H9 (cell line): ENCODE data around the gene ZNRF4. TPM values are rescaled to one million over a fixed set of nuclear protein-coding genes. Genes with fewer than 3 reads are reported as not detected.

Experiments used
- DNase-seq: peaks from one replicate; pipeline ENCODE4 v3.0.0-alpha.2; 2017
- H2AFZ ChIP-seq: one replicate; pipeline ENCODE4 v1.6.1; 2013; ENCODE audit warnings: mild to moderate bottlenecking, low read length, control low read depth, moderate library complexity
- H2AK5ac ChIP-seq: 2 replicates; pipeline ENCODE4 v1.6.1; 2013; ENCODE audit warnings: low read length, control low read depth, mixed read lengths; ENCODE audit not compliant: insufficient read length
- H2BK120ac ChIP-seq: one replicate; pipeline ENCODE4 v1.6.1; 2013; ENCODE audit warnings: low read depth, mild to moderate bottlenecking, low read length, control low read depth, inconsistent platforms; ENCODE audit not compliant: poor library complexity, severe bottlenecking
- H2BK12ac ChIP-seq: 2 replicates; pipeline ENCODE4 v1.6.1; 2013; ENCODE audit warnings: low read length, control low read depth, mixed read lengths, low read depth; ENCODE audit not compliant: insufficient read length
- H2BK15ac ChIP-seq: 2 replicates; pipeline ENCODE4 v1.6.1; 2013; ENCODE audit warnings: low read depth, low read length, control low read depth
- H2BK20ac ChIP-seq: one replicate; pipeline ENCODE4 v1.6.1; 2013; ENCODE audit warnings: low read depth, mild to moderate bottlenecking, low read length, control low read depth, inconsistent platforms; ENCODE audit not compliant: poor library complexity, severe bottlenecking
- H2BK5ac ChIP-seq: 2 replicates; pipeline ENCODE4 v1.6.1; 2013; ENCODE audit warnings: low read length, control low read depth, mixed read lengths; ENCODE audit not compliant: insufficient read length
- H3K14ac ChIP-seq: 2 replicates; pipeline ENCODE4 v1.6.1; 2013; ENCODE audit warnings: low read length, control low read depth; ENCODE audit not compliant: insufficient read depth
- H3K18ac ChIP-seq: 2 replicates; pipeline ENCODE4 v1.6.1; 2013; ENCODE audit warnings: low read depth, mild to moderate bottlenecking, mixed read lengths, low read length, control low read depth; ENCODE audit not compliant: insufficient read length
- H3K23ac ChIP-seq: 2 replicates; pipeline ENCODE4 v1.6.1; 2013; ENCODE audit warnings: low read length, control low read depth, mixed read lengths, low read depth; ENCODE audit not compliant: insufficient read length
- H3K23me2 ChIP-seq: 2 replicates; pipeline ENCODE4 v1.6.1; 2013; ENCODE audit warnings: low read depth, mild to moderate bottlenecking, mixed read lengths, low read length, control low read depth; ENCODE audit not compliant: insufficient read length, poor library complexity, severe bottlenecking
- H3K27ac ChIP-seq: 2 replicates; pipeline ENCODE4 v1.5.1; 2013; ENCODE audit warnings: low read length, control low read depth, mixed read lengths, low read depth; ENCODE audit not compliant: insufficient read length
- H3K27me3 ChIP-seq: 2 replicates; pipeline ENCODE4 v1.6.1; 2013; ENCODE audit warnings: low read length, control low read depth, inconsistent platforms; ENCODE audit not compliant: insufficient read depth
- H3K4ac ChIP-seq: 2 replicates; pipeline ENCODE4 v1.6.1; 2013; ENCODE audit warnings: low read depth, mild to moderate bottlenecking, control low read depth, inconsistent platforms, low read length, moderate library complexity
- H3K4me1 ChIP-seq: 2 replicates; pipeline ENCODE4 v1.6.1; 2013; ENCODE audit warnings: low read length, control low read depth, inconsistent platforms; ENCODE audit not compliant: insufficient read depth
- H3K4me2 ChIP-seq: 2 replicates; pipeline ENCODE4 v1.6.1; 2013; ENCODE audit warnings: low read length, control low read depth, mixed read lengths; ENCODE audit not compliant: insufficient read length, insufficient read depth
- H3K56ac ChIP-seq: 2 replicates; pipeline ENCODE4 v1.6.1; 2013; ENCODE audit warnings: low read depth, mild to moderate bottlenecking, mixed read lengths, low read length, control low read depth; ENCODE audit not compliant: insufficient read length
- H3K79me1 ChIP-seq: 2 replicates; pipeline ENCODE4 v1.6.1; 2013; ENCODE audit warnings: low read depth, mild to moderate bottlenecking, moderate library complexity, low read length, control low read depth, inconsistent platforms; ENCODE audit not compliant: insufficient read depth, poor library complexity, severe bottlenecking
- H3K79me2 ChIP-seq: 2 replicates; pipeline ENCODE4 v1.6.1; 2013; ENCODE audit warnings: low read length, control low read depth, inconsistent platforms; ENCODE audit not compliant: insufficient read depth
- H3K9ac ChIP-seq: 2 replicates; pipeline ENCODE4 v1.6.1; 2013; ENCODE audit warnings: low read length, control low read depth, mixed read lengths; ENCODE audit not compliant: insufficient read length; ENCODE audit errors: extremely low read depth
- H3K9me3 ChIP-seq: one replicate; pipeline ENCODE4 v1.6.1; 2013; ENCODE audit warnings: low read depth, low read length, inconsistent platforms; ENCODE audit not compliant: control insufficient read depth
- H3T11ph ChIP-seq: one replicate; pipeline ENCODE4 v1.6.1; 2013; ENCODE audit warnings: mild to moderate bottlenecking, low read length, control low read depth, inconsistent platforms
- H4K20me1 ChIP-seq: one replicate; pipeline ENCODE4 v1.6.1; 2013; ENCODE audit not compliant: control insufficient read depth, insufficient read length, insufficient read depth
- H4K5ac ChIP-seq: 2 replicates; pipeline ENCODE4 v1.6.1; 2013; ENCODE audit warnings: low read depth, mild to moderate bottlenecking, mixed read lengths, low read length, control low read depth; ENCODE audit not compliant: insufficient read length
- H4K8ac ChIP-seq: replicated peaks from 2 replicates; pipeline ENCODE4 v1.6.1; 2013; ENCODE audit warnings: low read length, control low read depth, mixed read lengths, low read depth; ENCODE audit not compliant: insufficient read length
- H4K91ac ChIP-seq: 2 replicates; pipeline ENCODE4 v1.6.1; 2013; ENCODE audit warnings: low read depth, mild to moderate bottlenecking, moderate library complexity, mixed read lengths, low read length, control low read depth; ENCODE audit not compliant: insufficient read length
- H3K27ac Mint-ChIP-seq, 3 experiments: 2 replicates in 2 of 3; 3 replicates in 1 of 3; pipeline ENCODE4 v1.8.0; 2020 to 2021; ENCODE audit warnings: mixed read lengths in 3 of 3, mild to moderate bottlenecking in 1 of 3, moderate library complexity in 1 of 3
- H3K27me3 Mint-ChIP-seq: 2 replicates; pipeline ENCODE4 v1.8.0; 2021; ENCODE audit warnings: low read depth, mild to moderate bottlenecking, moderate library complexity, mixed read lengths
- H3K36me3 Mint-ChIP-seq, 3 experiments: 2 replicates in 2 of 3; 3 replicates in 1 of 3; pipeline ENCODE4 v1.8.0; 2020 to 2021; ENCODE audit warnings: low read depth in 3 of 3, mixed read lengths in 3 of 3; ENCODE audit not compliant: insufficient read depth in 1 of 3
- H3K4me1 Mint-ChIP-seq, 2 experiments: 2 replicates each; pipeline ENCODE4 v1.8.0; 2020; ENCODE audit warnings: mixed read lengths in 2 of 2
- H3K4me3 Mint-ChIP-seq, 2 experiments: 2 replicates in 1 of 2; 3 replicates in 1 of 2; pipeline ENCODE4 v1.8.0; 2020 to 2021; ENCODE audit warnings: mild to moderate bottlenecking in 2 of 2, mixed read lengths in 2 of 2, moderate library complexity in 1 of 2
- H3K9me3 Mint-ChIP-seq, 2 experiments: 2 replicates in 1 of 2; 3 replicates in 1 of 2; pipeline ENCODE4 v1.8.0; 2020; ENCODE audit warnings: mild to moderate bottlenecking in 2 of 2, mixed read lengths in 2 of 2, moderate library complexity in 1 of 2
- CTCF ChIP-seq: fragments of 200-600 bp; sonication (generic); conservative IDR thresholded peaks from 3 replicates; pipeline ENCODE4 v1.8.0; 2021; ENCODE audit warnings: antibody characterized with exemption, mild to moderate bottlenecking
- WGBS: extraction: QIAGEN DNeasy Blood & Tissue Kit; methylation state at CpG from one replicate; pipeline ENCODE4 v1.1.7; 2013; ENCODE audit warnings: missing lambda C conversion rate, low lambda C conversion rate, mixed read lengths; ENCODE audit not compliant: insufficient read length; ENCODE audit errors: extremely low coverage; 5-methylcytosine and 5-hydroxymethylcytosine counted together
- total RNA-seq: library from RNA; stranded (reverse); gene quantifications from 2 replicates; pipeline ENCODE4 v1.2.1, GENCODE V29; 2021

ZNRF4 gene
- total RNA-seq, 1 experiment from 2014 or later, result not detected

- no CpG with 5 or more reads among the region's 1 CpG for WGBS
- peaks cover 0 to 3% of the 10 kb centered on the region in 2 experiments for H3K9me3 Mint-ChIP-seq
- H2BK120ac ChIP-seq, result no peak overlapping the region
Observed at GRCh38 chr19:5423567-5424125, 31.6 kb upstream of the ZNRF4 start.

More at GRCh38 chr19:5423567-5424125, 31.6 kb upstream of the ZNRF4 start:
- Histone ChIP-seq H3K23ac (no peak overlapping the region), H3K18ac (no peak overlapping the region), H2AK5ac (no peak overlapping the region), H4K8ac (no peak overlapping the region), H2AFZ (no peak overlapping the region), H3K27me3 (no peaks in the 10 kb centered on the region), H3K79me1 (no peaks in the 10 kb centered on the region), H2BK15ac (no peak overlapping the region), H3K4me1 (no peaks in the 10 kb centered on the region; the same call in 1 of the 2 replicates), H3K27ac (no peak overlapping the region), H3K4ac (no peak overlapping the region), H4K91ac (no peak overlapping the region), H3K9me3 (no peaks in the 10 kb centered on the region), H3K9ac (no peak overlapping the region), H3K23me2 (no peaks in the 10 kb centered on the region), H2BK5ac (no peak overlapping the region), H4K5ac (no peak overlapping the region), H3K79me2 (no peaks in the 10 kb centered on the region), H2BK12ac (no peak overlapping the region), H3K56ac (no peak overlapping the region), H4K20me1 (no peaks in the 10 kb centered on the region), H3T11ph (no peak overlapping the region), H2BK20ac (no peak overlapping the region), H3K14ac (no peak overlapping the region), H3K4me2 (no peak overlapping the region)
- Mint-ChIP-seq H3K4me1 (peaks cover 9 to 10% of the 10 kb centered on the region in 2 experiments), H3K4me3 (no peak overlapping the region; a peak in 1 of 5 replicates), H3K27ac (no peak overlapping the region), H3K27me3 (peaks cover 58% of the 10 kb centered on the region), H3K36me3 (no peaks in the 10 kb centered on the region)
- DNase-seq, result no peak
- no peak for TF ChIP-seq CTCF
